ENCODE results near the gene SMAD9. TPM values are rescaled to one million over a fixed set of nuclear protein-coding genes. Genes with fewer than 3 reads are reported as not detected.

SMAD9 gene
- total and polyA plus RNA-seq, 2 of the 13 experiments (the other 11 are each of a cell fraction or from before 2014, with no cell fraction given) = 4.2 to 7.7 TPM

- CTCF ChIA-PET (ENCODE audit: low intra/inter-chr PET ratio, low total read pairs) = no interaction called here
- WGBS (ENCODE audit: low lambda C conversion rate) = 5% methylated on average over 1 of the region's 1 CpG
- no peak for ATAC-seq
These were observed 106.8 kb downstream of the SMAD9 start for GRCh38 chr13:36813225-36813624.

GRCh38 chr13:36807616-36808015, 112.4 kb downstream of the SMAD9 start:
- Histone ChIP-seq H3K4me2 (ENCODE audit: low read depth, low read length) (no peak overlapping the region), H3K36me3 (replicated peaks in 1 of 2; ENCODE audit: control insufficient read depth in 1 of 2, insufficient read depth in 2 of 2, low read length in 2 of 2) (no peaks in the 10 kb centered on the region), H3K4me1 (ENCODE audit: insufficient read depth, low read length) (no peaks in the 10 kb centered on the region), H3K4me3 (replicated peaks in 1 of 3; ENCODE audit: insufficient read depth in 1 of 3, low read depth in 2 of 3, low read length in 3 of 3) (no peak overlapping the region), H3K27me3 (ENCODE audit: control insufficient read depth in 1 of 2, insufficient read depth in 2 of 2, low read length in 2 of 2) (peaks cover 0 to 6% of the 10 kb centered on the region in 2 experiments; a peak in 1 of 5 replicates), H4K20me1 (ENCODE audit: insufficient read depth, low read length) (no peaks in the 10 kb centered on the region), H3K9me3 (ENCODE audit: low read length) (no peaks in the 10 kb centered on the region), H3K79me2 (ENCODE audit: insufficient read depth, low read length) (no peaks in the 10 kb centered on the region), H3K9ac (ENCODE audit: insufficient read depth, low read depth, low read length) (no peak overlapping the region), H3K27ac (ENCODE audit: extremely low read length, insufficient read depth, low read length) (no peak overlapping the region), H2AFZ (ENCODE audit: low read length) (no peak overlapping the region)
- ChIA-PET CTCF (ENCODE audit: low intra/inter-chr PET ratio, low total read pairs) (no interaction called here), POLR2A (no interaction called here)
- in situ Hi-C loops (cut with HindIII; ENCODE audit: extremely low pct_ligation_motif_present, low pct_unique_long_range_greater_than_20kb) = no loop called here
- DNase-seq (ENCODE audit: low spot score) = no peak
- FAIRE-seq = no peak
- BruUV-seq (replicated peaks) = no TSS peak
- intact Hi-C loops (cut with micrococcal nuclease; ENCODE audit: unreplicated experiment) = no loop called here
- ATAC-seq = no peak
- 0% methylated on average over 2 of the region's 2 CpGs for WGBS (ENCODE audit: low lambda C conversion rate)
- no peak for TF ChIP-seq ARID4A (CRISPR knock-in tag; IDR thresholded peaks at IDR 0.05; ENCODE audit: borderline replicate concordance)
- no peak for TF ChIP-seq POLR2G (IDR thresholded peaks at IDR 0.05; ENCODE audit: low read depth, low read length)
- no peak for TF ChIP-seq SP4 (CRISPR knock-in tag; IDR thresholded peaks at IDR 0.05)

More at GRCh38 chr13:36813225-36813624, 106.8 kb downstream of the SMAD9 start:
- H4K20me1 ChIP-seq (ENCODE audit: insufficient read depth, low read length) = no peaks in the 10 kb centered on the region
- no peak overlapping the region for H2AFZ ChIP-seq (ENCODE audit: low read length)
- H3K4me2 ChIP-seq (ENCODE audit: low read depth, low read length) = no peak overlapping the region
- no TSS peak for BruUV-seq (replicated peaks)
- H3K9me3 ChIP-seq (ENCODE audit: low read length) = no peaks in the 10 kb centered on the region
- H3K4me1 ChIP-seq (ENCODE audit: insufficient read depth, low read length) = peaks cover 8% of the 10 kb centered on the region; the same call in 1 of the 2 replicates
- in situ Hi-C loops (cut with HindIII; ENCODE audit: extremely low pct_ligation_motif_present, low pct_unique_long_range_greater_than_20kb) = no loop called here
- no peak overlapping the region for H3K4me3 ChIP-seq (replicated peaks in 1 of 3; ENCODE audit: insufficient read depth in 1 of 3, low read depth in 2 of 3, low read length in 3 of 3)
- H3K27ac ChIP-seq (ENCODE audit: extremely low read length, insufficient read depth, low read length) = no peak overlapping the region
- H3K79me2 ChIP-seq (ENCODE audit: insufficient read depth, low read length) = no peaks in the 10 kb centered on the region
- no peak for TF ChIP-seq JARID2 (CRISPR knock-in tag; IDR thresholded peaks at IDR 0.05; ENCODE audit: insufficient replicate concordance)
- TF ChIP-seq ZNF460 (CRISPR knock-in tag; IDR thresholded peaks at IDR 0.05; ENCODE audit: borderline replicate concordance) = no peak
- TF ChIP-seq KDM3A (CRISPR knock-in tag; IDR thresholded peaks at IDR 0.05; ENCODE audit: low read depth) = no peak
- no peak for TF ChIP-seq KLF6 (CRISPR knock-in tag; IDR thresholded peaks at IDR 0.05)
- TF ChIP-seq PHF5A (CRISPR knock-in tag; IDR thresholded peaks at IDR 0.05; ENCODE audit: low read depth, unreplicated experiment) = no peak
- no peak for TF ChIP-seq ZNF639 (CRISPR knock-in tag; conservative IDR thresholded peaks at IDR 0.05)
- no peak for TF ChIP-seq PLRG1 (conservative IDR thresholded peaks at IDR 0.05)
- H3K27me3 ChIP-seq (ENCODE audit: control insufficient read depth in 1 of 2, insufficient read depth in 2 of 2, low read length in 2 of 2) = 0 out of 5 replicates have a peak, but pooled peaks cover 0 to 12% of the 10 kb centered on the region in 2 experiments
- no peak for DNase-seq (ENCODE audit: low spot score)
- H3K36me3 ChIP-seq (replicated peaks in 1 of 2; ENCODE audit: control insufficient read depth in 1 of 2, insufficient read depth in 2 of 2, low read length in 2 of 2) = no peaks in the 10 kb centered on the region
- POLR2A ChIA-PET = no interaction called here
- intact Hi-C loops (cut with micrococcal nuclease; ENCODE audit: unreplicated experiment) = no loop called here
- H3K9ac ChIP-seq (ENCODE audit: insufficient read depth, low read depth, low read length) = no peak overlapping the region
- FAIRE-seq = no peak

Measured in HepG2 (cell line).